GM12878 (cell line): Measurements from ENCODE around the gene IFITM5. TPM values are rescaled to one million over a fixed set of nuclear protein-coding genes. Genes with fewer than 3 reads are reported as not detected.

Experiments used
- ATAC-seq: fragments of 200-7000 bp; cut with Tn5 transposase; 3 replicates; pipeline ENCODE4 v1.9.1; 2020; ENCODE audit warnings: mild to moderate bottlenecking, moderate library complexity
- BruUV-seq: library from RNA; stranded (reverse); fragments of 400-500 nt; replicated peaks from 2 replicates; lab custom pipeline; 2021; lab: Mats Ljungman, UMichigan
- CTCF ChIA-PET: fragments of 300-600 bp; sonication (Branson Sonifier 250); formaldehyde crosslinking; extraction: SDS; loops from one replicate; lab custom pipeline; 2021; ENCODE audit warnings: inconsistent platforms; lab: Yijun Ruan, JAX
- POLR2A ChIA-PET: fragments of 350-600 bp; formaldehyde crosslinking; extraction: SDS; loops from one replicate; lab custom pipeline; 2021; ENCODE audit warnings: inconsistent platforms; lab: Charles Lee
- RAD21 ChIA-PET: fragments of 300-600 bp; sonication (Branson Sonifier 250); formaldehyde crosslinking; loops from one replicate; lab custom pipeline; 2023; ENCODE audit warnings: antibody characterized with exemption; ENCODE audit not compliant: unreplicated experiment; lab: Charles Lee
- SMC1A ChIA-PET: fragments of 300-600 bp; sonication (Branson Sonifier 250); formaldehyde crosslinking; loops from one replicate; lab custom pipeline; 2023; ENCODE audit not compliant: unreplicated experiment, uncharacterized antibody; lab: Charles Lee
- DNase-seq: peaks from one replicate; pipeline ENCODE4 v3.0.0-alpha.2; 2011; ENCODE audit warnings: low read depth, low spot score
- FAIRE-seq: peaks from 3 replicates; lab custom pipeline; 2011; peaks lifted over from hg19 to GRCh38; lab: Jason Lieb, UNC
- H2AFZ ChIP-seq: 2 replicates; pipeline ENCODE4 v1.6.0; 2011; ENCODE audit warnings: low read depth, low read length, control low read depth; ENCODE audit not compliant: control insufficient read depth
- H3K27ac ChIP-seq: 2 replicates; pipeline ENCODE4 v1.5.1; 2011; ENCODE audit warnings: control low read depth; ENCODE audit not compliant: control insufficient read depth, insufficient read depth
- H3K27me3 ChIP-seq, 2 experiments: replicated peaks in 1 of 2; 2 replicates each; pipeline versions ENCODE4 v1.6.0 to v1.6.1; 2011; ENCODE audit warnings: low read length in 1 of 2; ENCODE audit not compliant: control insufficient read depth in 2 of 2, insufficient read depth in 2 of 2
- H3K36me3 ChIP-seq, 2 experiments: 2 replicates each; pipeline ENCODE4 v1.5.1; 2011; ENCODE audit warnings: low read length in 1 of 2; ENCODE audit not compliant: control insufficient read depth in 2 of 2, insufficient read depth in 2 of 2
- H3K4me1 ChIP-seq: 2 replicates; pipeline ENCODE4 v1.6.1; 2011; ENCODE audit warnings: mild to moderate bottlenecking, low read length, moderate library complexity, mixed read lengths; ENCODE audit not compliant: control insufficient read depth, insufficient read depth
- H3K4me2 ChIP-seq: 2 replicates; pipeline ENCODE4 v1.6.0; 2011; ENCODE audit warnings: control low read depth; ENCODE audit not compliant: control insufficient read depth, insufficient read depth
- H3K4me3 ChIP-seq: fragments of 200-600 bp; sonication (generic); 2 replicates; pipeline ENCODE4 v1.5.1; 2016
- H3K79me2 ChIP-seq: 2 replicates; pipeline ENCODE4 v1.6.0; 2011; ENCODE audit warnings: low read length; ENCODE audit not compliant: control insufficient read depth, insufficient read depth
- H3K9ac ChIP-seq: 2 replicates; pipeline ENCODE4 v1.8.0; 2011; ENCODE audit warnings: low read length, control low read depth, mixed read lengths; ENCODE audit not compliant: control insufficient read depth, insufficient read depth
- H3K9me3 ChIP-seq: replicated peaks from 3 replicates; pipeline ENCODE4 v1.5.1; 2011; ENCODE audit warnings: mild to moderate bottlenecking, low read length; ENCODE audit not compliant: control insufficient read depth, insufficient read depth
- H4K20me1 ChIP-seq: 2 replicates; pipeline ENCODE4 v1.6.0; 2011; ENCODE audit not compliant: control insufficient read depth, insufficient read depth
- BCL11A ChIP-seq: IDR thresholded peaks from 2 replicates; pipeline ENCODE4 v1.6.1; 2011; ENCODE audit warnings: low read depth, low read length
- CHD1 ChIP-seq: IDR thresholded peaks from 2 replicates; pipeline ENCODE4 v1.6.1; 2012; ENCODE audit warnings: low read depth, low read length, improper control_type of control experiment
- CHD2 ChIP-seq: IDR thresholded peaks from 2 replicates; pipeline ENCODE4 v1.6.1; 2011; ENCODE audit warnings: low read depth, low read length, improper control_type of control experiment, borderline replicate concordance
- EP300 ChIP-seq, 2 experiments: fragments of 150-350 bp in 1 of 2; IDR thresholded peaks; 2 replicates each; pipeline ENCODE4 v1.6.1; 2011 to 2012; ENCODE audit warnings: low read depth in 2 of 2, low read length in 2 of 2, borderline replicate concordance in 1 of 2, improper control_type of control experiment in 1 of 2, inconsistent platforms in 1 of 2; ENCODE audit not compliant: control insufficient read depth in 1 of 2
- ETV6 ChIP-seq, 2 experiments: fragments of 450-650 bp in 1 of 2; IDR thresholded peaks in 1 of 2; conservative IDR thresholded peaks in 1 of 2; 2 replicates each; pipeline ENCODE4 v1.6.1; 2014; ENCODE audit warnings: antibody characterized with exemption in 1 of 2, borderline replicate concordance in 1 of 2, low read depth in 1 of 2, mild to moderate bottlenecking in 1 of 2, moderate library complexity in 1 of 2
- FOS ChIP-seq: IDR thresholded peaks from 3 replicates; pipeline ENCODE4 v1.6.1; 2011; ENCODE audit warnings: borderline replicate concordance; ENCODE audit not compliant: insufficient read length; ENCODE audit errors: extremely low read depth
- GATAD2B ChIP-seq: fragments of 450-650 bp; conservative IDR thresholded peaks from 2 replicates; pipeline ENCODE4 v1.6.1; 2017; ENCODE audit warnings: low read depth, mild to moderate bottlenecking, moderate library complexity
- KAT2A ChIP-seq: conservative IDR thresholded peaks from 2 replicates; pipeline ENCODE4 v1.6.1; 2011; ENCODE audit warnings: low read depth, low read length; ENCODE audit not compliant: control insufficient read depth
- LARP7 ChIP-seq: fragments of 450-650 bp; IDR thresholded peaks from 2 replicates; pipeline ENCODE4 v1.6.1; 2017; ENCODE audit warnings: mild to moderate bottlenecking
- MYB ChIP-seq: fragments of 150-350 bp; IDR thresholded peaks from 2 replicates; pipeline ENCODE4 v1.6.1; 2014; ENCODE audit warnings: mild to moderate bottlenecking, low read depth, low read length, borderline replicate concordance
- NFXL1 ChIP-seq: fragments of 450-650 bp; IDR thresholded peaks from 2 replicates; pipeline ENCODE4 v1.6.1; 2017; ENCODE audit warnings: antibody characterized with exemption, mild to moderate bottlenecking, borderline replicate concordance
- POLR2AphosphoS5 ChIP-seq: IDR thresholded peaks from 2 replicates; pipeline ENCODE4 v1.6.1; 2011; ENCODE audit warnings: mild to moderate bottlenecking, low read length, inconsistent platforms
- RBBP5 ChIP-seq: fragments of 200-600 bp; sonication (generic); conservative IDR thresholded peaks from 2 replicates; pipeline ENCODE4 v1.6.1; 2016
- STAT1 ChIP-seq: fragments of 450-650 bp; conservative IDR thresholded peaks from 2 replicates; pipeline ENCODE4 v1.6.1; 2014; ENCODE audit warnings: antibody characterized with exemption, mild to moderate bottlenecking
- SUZ12 ChIP-seq: fragments of 200-600 bp; sonication (generic); IDR thresholded peaks from one replicate; pipeline ENCODE4 v1.6.1; 2018; ENCODE audit warnings: antibody characterized with exemption, mild to moderate bottlenecking; ENCODE audit not compliant: unreplicated experiment
- TCF3 ChIP-seq: IDR thresholded peaks from 2 replicates; pipeline ENCODE4 v1.6.1; 2012; ENCODE audit warnings: low read depth, mild to moderate bottlenecking, low read length, borderline replicate concordance; ENCODE audit not compliant: insufficient read depth
- WGBS: methylation state at CpG from one replicate; pipeline ENCODE4 v1.1.6; 2016; ENCODE audit warnings: low lambda C conversion rate; ENCODE audit not compliant: insufficient replicate concordance, insufficient coverage; ENCODE audit errors: missing lambda C conversion rate; 5-methylcytosine and 5-hydroxymethylcytosine counted together
- in situ Hi-C: fragments of 300-500 bp; cut with MboI; formaldehyde crosslinking; loops from 9 replicates; pipeline ENCODE4 v1.14.3; 2018; ENCODE audit warnings: mixed read lengths
- intact Hi-C: fragments of 100-400 bp; cut with micrococcal nuclease; formaldehyde crosslinking; loops from one replicate; pipeline ENCODE4 v1.14.2; 2022; ENCODE audit not compliant: unreplicated experiment
- polyA plus RNA-seq, 11 experiments: library from polyadenylated mRNA; depleted of rRNA in 4 of 11; unstranded in 6 of 11; stranded (reverse) in 5 of 11; fragments of >200 nt; fragmentation: Nextera tagmentation in 4 of 11; fragmentation: Illumina TruSeq in 1 of 11; extraction: Ambion mirVana in 4 of 11; extraction: Trizol in 1 of 11; gene quantifications; 1 replicate in 1 of 11; 2 replicates in 10 of 11; pipeline versions ENCODE4 v1.2.1 to v1.2.3, GENCODE V29; 2011 to 2016; ENCODE audit warnings: inconsistent platforms in 2 of 11, missing spikeins in 2 of 11, low read depth in 1 of 11
- total RNA-seq, 4 experiments: library from RNA; depleted of rRNA in 3 of 4; stranded (reverse); fragments of >200 nt in 3 of 4; fragmentation: Illumina TruSeq in 1 of 4; extraction: Trizol in 1 of 4; gene quantifications; 2 replicates each; pipeline versions ENCODE4 v1.2.1 to v1.2.3, GENCODE V29; 2013 to 2021
- TF ChIP-seq, protein P1 (sequence below): fragments of 450-650 bp; IDR thresholded peaks from 2 replicates; pipeline ENCODE4 v1.6.1; 2016; ENCODE audit warnings: mild to moderate bottlenecking, moderate library complexity, borderline replicate concordance
- TF ChIP-seq, protein P2 (sequence below): fragments of 450-650 bp; IDR thresholded peaks from 2 replicates; pipeline ENCODE4 v1.6.1; 2017; ENCODE audit warnings: mild to moderate bottlenecking

IFITM5 gene
- total and polyA plus RNA-seq, 10 of the 15 experiments (the other 5 are each of a cell fraction or from before 2014, with no cell fraction given) = not detected

DNA sequence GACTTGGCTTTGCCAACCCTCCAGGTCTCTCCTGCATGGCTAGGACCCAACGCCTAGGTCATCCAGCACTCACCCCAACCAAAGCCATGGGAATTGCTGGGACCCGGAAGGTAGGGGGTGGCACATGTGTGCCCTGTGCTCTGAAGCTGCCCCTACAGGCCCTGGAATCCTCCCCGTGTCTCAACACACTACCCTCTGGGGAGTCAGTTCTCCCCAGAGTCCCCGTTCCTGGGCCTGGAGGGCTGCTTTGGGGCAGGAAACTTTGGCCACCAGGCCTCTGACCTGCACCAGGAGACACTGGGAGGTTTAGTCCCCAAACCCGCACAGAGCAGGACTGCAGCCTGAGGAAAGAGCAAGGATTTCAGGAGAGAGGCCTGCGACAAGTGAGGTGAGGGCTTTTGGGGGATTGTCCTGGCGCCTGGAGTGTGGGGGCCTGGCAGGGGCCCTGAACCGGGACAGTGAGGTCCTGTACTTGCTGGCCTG is 14.0 kb upstream of the IFITM5 start:
- Histone ChIP-seq H3K4me1 (peaks cover 11% of the 10 kb centered on the region), H3K9ac (peak overlapping the region; percentile 99), H3K79me2 (peaks cover 77% of the 10 kb centered on the region), H3K4me3 (peak overlapping the region; percentile 75), H3K36me3 (peaks cover 2 to 5% of the 10 kb centered on the region in 2 experiments; a peak in 3 of 4 replicates), H2AFZ (no peak overlapping the region), H3K9me3 (no peaks in the 10 kb centered on the region), H4K20me1 (no peaks in the 10 kb centered on the region), H3K27ac (peak overlapping the region; percentile 98), H3K27me3 (no peaks in the 10 kb centered on the region; a peak in 1 of 4 replicates), H3K4me2 (peak overlapping the region; percentile 88)
- in situ Hi-C loops (no loop called here), intact Hi-C loops (loop anchor here (2.0 kb wide), 2 partner anchors 41 to 45 kb away; no protein-coding TSS in a partner anchor)
- DNase-seq = no peak
- 5% methylated on average over 8 of the region's 8 CpGs for WGBS
- no peak for FAIRE-seq
- CTCF ChIA-PET = interaction anchor here (1.2 to 2.6 kb wide), 6 partner anchors 11 to 135 kb away, joined by 3 to 24 read pairs (median 6); no protein-coding TSS in a partner anchor
- SMC1A ChIA-PET = interaction anchor here (1.2 to 2.7 kb wide), 5 partner anchors 16 to 62 kb away, joined by 5 to 19 read pairs (median 9); no protein-coding TSS in a partner anchor
- RAD21 ChIA-PET = interaction anchor here (1.0 to 2.6 kb wide), 9 partner anchors 14 to 76 kb away, joined by 3 to 33 read pairs (median 8); partner anchors contain the start of gene PSMD13
- POLR2A ChIA-PET = interaction anchor here (0.6 to 2.2 kb wide), 7 partner anchors 11 to 468 kb away, joined by 3 to 30 read pairs (median 9); no protein-coding TSS in a partner anchor
- TSS peak; percentile 87 for BruUV-seq
- ATAC-seq = peak; percentile 10
- TF ChIP-seq EP300 (IDR thresholded peaks at IDR 0.05; ENCODE audit: borderline replicate concordance in 1 of 2, control insufficient read depth in 1 of 2, low read depth in 2 of 2, low read length in 2 of 2) (no peak), RBBP5 (no peak), MYB (no peak), BCL11A (no peak), GATAD2B (0 out of 2 replicates have a peak, but pooled peaks have one; percentile 34), ETV6 (conservative IDR thresholded peaks at IDR 0.05 in 1 of 2, IDR thresholded peaks at IDR 0.05 in 1 of 2; ENCODE audit: borderline replicate concordance in 1 of 2, low read depth in 1 of 2) (no peak), SUZ12 (no peak), CHD1 (0 out of 2 replicates have a peak, but pooled peaks have one; percentile 66), NFXL1 (no peak), CHD2 (0 out of 2 replicates have a peak, but pooled peaks have one; percentile 40), LARP7 (peak; percentile 61; the same call in 1 of the 2 replicates), STAT1 (no peak), FOS (no peak), TCF3 (no peak), POLR2AphosphoS5 (no peak; the same call in 1 of the 2 replicates), KAT2A (no peak)
- TF ChIP-seq, protein P1, sequence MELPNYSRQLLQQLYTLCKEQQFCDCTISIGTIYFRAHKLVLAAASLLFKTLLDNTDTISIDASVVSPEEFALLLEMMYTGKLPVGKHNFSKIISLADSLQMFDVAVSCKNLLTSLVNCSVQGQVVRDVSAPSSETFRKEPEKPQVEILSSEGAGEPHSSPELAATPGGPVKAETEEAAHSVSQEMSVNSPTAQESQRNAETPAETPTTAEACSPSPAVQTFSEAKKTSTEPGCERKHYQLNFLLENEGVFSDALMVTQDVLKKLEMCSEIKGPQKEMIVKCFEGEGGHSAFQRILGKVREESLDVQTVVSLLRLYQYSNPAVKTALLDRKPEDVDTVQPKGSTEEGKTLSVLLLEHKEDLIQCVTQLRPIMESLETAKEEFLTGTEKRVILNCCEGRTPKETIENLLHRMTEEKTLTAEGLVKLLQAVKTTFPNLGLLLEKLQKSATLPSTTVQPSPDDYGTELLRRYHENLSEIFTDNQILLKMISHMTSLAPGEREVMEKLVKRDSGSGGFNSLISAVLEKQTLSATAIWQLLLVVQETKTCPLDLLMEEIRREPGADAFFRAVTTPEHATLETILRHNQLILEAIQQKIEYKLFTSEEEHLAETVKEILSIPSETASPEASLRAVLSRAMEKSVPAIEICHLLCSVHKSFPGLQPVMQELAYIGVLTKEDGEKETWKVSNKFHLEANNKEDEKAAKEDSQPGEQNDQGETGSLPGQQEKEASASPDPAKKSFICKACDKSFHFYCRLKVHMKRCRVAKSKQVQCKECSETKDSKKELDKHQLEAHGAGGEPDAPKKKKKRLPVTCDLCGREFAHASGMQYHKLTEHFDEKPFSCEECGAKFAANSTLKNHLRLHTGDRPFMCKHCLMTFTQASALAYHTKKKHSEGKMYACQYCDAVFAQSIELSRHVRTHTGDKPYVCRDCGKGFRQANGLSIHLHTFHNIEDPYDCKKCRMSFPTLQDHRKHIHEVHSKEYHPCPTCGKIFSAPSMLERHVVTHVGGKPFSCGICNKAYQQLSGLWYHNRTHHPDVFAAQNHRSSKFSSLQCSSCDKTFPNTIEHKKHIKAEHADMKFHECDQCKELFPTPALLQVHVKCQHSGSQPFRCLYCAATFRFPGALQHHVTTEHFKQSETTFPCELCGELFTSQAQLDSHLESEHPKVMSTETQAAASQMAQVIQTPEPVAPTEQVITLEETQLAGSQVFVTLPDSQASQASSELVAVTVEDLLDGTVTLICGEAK = no peak
- TF ChIP-seq, protein P2, sequence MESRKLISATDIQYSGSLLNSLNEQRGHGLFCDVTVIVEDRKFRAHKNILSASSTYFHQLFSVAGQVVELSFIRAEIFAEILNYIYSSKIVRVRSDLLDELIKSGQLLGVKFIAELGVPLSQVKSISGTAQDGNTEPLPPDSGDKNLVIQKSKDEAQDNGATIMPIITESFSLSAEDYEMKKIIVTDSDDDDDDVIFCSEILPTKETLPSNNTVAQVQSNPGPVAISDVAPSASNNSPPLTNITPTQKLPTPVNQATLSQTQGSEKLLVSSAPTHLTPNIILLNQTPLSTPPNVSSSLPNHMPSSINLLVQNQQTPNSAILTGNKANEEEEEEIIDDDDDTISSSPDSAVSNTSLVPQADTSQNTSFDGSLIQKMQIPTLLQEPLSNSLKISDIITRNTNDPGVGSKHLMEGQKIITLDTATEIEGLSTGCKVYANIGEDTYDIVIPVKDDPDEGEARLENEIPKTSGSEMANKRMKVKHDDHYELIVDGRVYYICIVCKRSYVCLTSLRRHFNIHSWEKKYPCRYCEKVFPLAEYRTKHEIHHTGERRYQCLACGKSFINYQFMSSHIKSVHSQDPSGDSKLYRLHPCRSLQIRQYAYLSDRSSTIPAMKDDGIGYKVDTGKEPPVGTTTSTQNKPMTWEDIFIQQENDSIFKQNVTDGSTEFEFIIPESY = no peak
